ENCODE results near the gene XRCC4.

DNA sequence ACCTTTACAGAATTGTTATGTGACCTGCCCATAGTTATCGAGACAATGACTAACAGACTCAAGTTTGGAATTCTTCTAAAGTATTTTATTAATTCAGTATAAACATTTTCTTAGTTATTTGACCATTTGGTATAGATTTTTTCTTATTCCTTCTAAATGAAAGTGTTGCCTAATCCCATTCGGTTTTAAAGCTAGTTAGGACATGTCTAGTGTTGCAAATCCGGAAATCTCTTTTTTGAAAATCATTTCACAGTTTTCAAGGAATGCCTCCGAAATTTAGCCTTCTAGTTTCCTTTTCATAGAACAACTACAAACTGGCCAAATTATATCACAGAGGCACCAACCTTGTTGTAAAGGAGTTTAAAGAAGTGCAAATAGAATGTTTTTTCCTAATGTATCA, 171.8 kb downstream of the XRCC4 start:
- TF ChIP-seq, protein P1, sequence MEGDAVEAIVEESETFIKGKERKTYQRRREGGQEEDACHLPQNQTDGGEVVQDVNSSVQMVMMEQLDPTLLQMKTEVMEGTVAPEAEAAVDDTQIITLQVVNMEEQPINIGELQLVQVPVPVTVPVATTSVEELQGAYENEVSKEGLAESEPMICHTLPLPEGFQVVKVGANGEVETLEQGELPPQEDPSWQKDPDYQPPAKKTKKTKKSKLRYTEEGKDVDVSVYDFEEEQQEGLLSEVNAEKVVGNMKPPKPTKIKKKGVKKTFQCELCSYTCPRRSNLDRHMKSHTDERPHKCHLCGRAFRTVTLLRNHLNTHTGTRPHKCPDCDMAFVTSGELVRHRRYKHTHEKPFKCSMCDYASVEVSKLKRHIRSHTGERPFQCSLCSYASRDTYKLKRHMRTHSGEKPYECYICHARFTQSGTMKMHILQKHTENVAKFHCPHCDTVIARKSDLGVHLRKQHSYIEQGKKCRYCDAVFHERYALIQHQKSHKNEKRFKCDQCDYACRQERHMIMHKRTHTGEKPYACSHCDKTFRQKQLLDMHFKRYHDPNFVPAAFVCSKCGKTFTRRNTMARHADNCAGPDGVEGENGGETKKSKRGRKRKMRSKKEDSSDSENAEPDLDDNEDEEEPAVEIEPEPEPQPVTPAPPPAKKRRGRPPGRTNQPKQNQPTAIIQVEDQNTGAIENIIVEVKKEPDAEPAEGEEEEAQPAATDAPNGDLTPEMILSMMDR (IDR thresholded peaks at IDR 0.05): no peak
- TF ChIP-seq EP300 (IDR thresholded peaks at IDR 0.05): no peak
- no peak for TF ChIP-seq POLR2AphosphoS5 (IDR thresholded peaks at IDR 0.05)
- no peak for TF ChIP-seq POLR2A (IDR thresholded peaks at IDR 0.05)

All from sigmoid colon (tissue), 4 donors.